Trophoblast cell (in vitro differentiated cells and primary cell): ENCODE data around the gene CBARP.

Source experiments
- DNase-seq, 2 donors: peaks; one replicate each; pipeline ENCODE4 v3.0.0-alpha.2; 2016
- H2AFZ ChIP-seq: 2 replicates; pipeline ENCODE4 v1.6.1; 2013; ENCODE audit warnings: low read length, moderate library complexity, mild to moderate bottlenecking; ENCODE audit not compliant: insufficient read depth, poor library complexity
- H2AK5ac ChIP-seq: 2 replicates; pipeline ENCODE4 v1.6.1; 2013; ENCODE audit warnings: mild to moderate bottlenecking, low read length
- H2BK120ac ChIP-seq: 2 replicates; pipeline ENCODE4 v1.6.1; 2013; ENCODE audit warnings: low read length, mild to moderate bottlenecking, moderate library complexity; ENCODE audit not compliant: insufficient read depth, poor library complexity
- H2BK12ac ChIP-seq: 2 replicates; pipeline ENCODE4 v1.6.1; 2013; ENCODE audit warnings: mild to moderate bottlenecking, low read length, moderate library complexity
- H2BK5ac ChIP-seq: 2 replicates; pipeline ENCODE4 v1.6.1; 2013; ENCODE audit warnings: low read length, low read depth, moderate library complexity, mild to moderate bottlenecking; ENCODE audit not compliant: poor library complexity
- H3K14ac ChIP-seq: 2 replicates; pipeline ENCODE4 v1.6.1; 2013; ENCODE audit warnings: mild to moderate bottlenecking, low read length
- H3K18ac ChIP-seq: 2 replicates; pipeline ENCODE4 v1.6.1; 2013; ENCODE audit warnings: mild to moderate bottlenecking, low read length
- H3K23ac ChIP-seq: 2 replicates; pipeline ENCODE4 v1.6.1; 2013; ENCODE audit warnings: low read length
- H3K27ac ChIP-seq: 2 replicates; pipeline ENCODE4 v1.5.1; 2013; ENCODE audit warnings: low read depth, mild to moderate bottlenecking, inconsistent platforms, low read length, moderate library complexity
- H3K27me3 ChIP-seq: 2 replicates; pipeline ENCODE4 v1.6.1; 2013; ENCODE audit warnings: inconsistent platforms, mild to moderate bottlenecking, low read length, moderate library complexity; ENCODE audit not compliant: insufficient read depth
- H3K36me3 ChIP-seq, 2 experiments: 1 replicate in 1 of 2; 2 replicates in 1 of 2; pipeline ENCODE4 v1.6.1; 2013; ENCODE audit warnings: low read length in 2 of 2, mild to moderate bottlenecking in 2 of 2, moderate library complexity in 1 of 2; ENCODE audit not compliant: insufficient read depth in 2 of 2, control insufficient read depth in 1 of 2
- H3K4ac ChIP-seq: 2 replicates; pipeline ENCODE4 v1.6.1; 2013; ENCODE audit warnings: low read depth, mild to moderate bottlenecking, low read length, moderate library complexity
- H3K4me1 ChIP-seq, 2 experiments: 1 replicate in 1 of 2; 2 replicates in 1 of 2; pipeline ENCODE4 v1.6.1; 2013; ENCODE audit warnings: low read length in 2 of 2, mild to moderate bottlenecking in 2 of 2, moderate library complexity in 1 of 2; ENCODE audit not compliant: insufficient read depth in 2 of 2, control insufficient read depth in 1 of 2
- H3K4me2 ChIP-seq: 2 replicates; pipeline ENCODE4 v1.6.1; 2013; ENCODE audit warnings: inconsistent platforms, mild to moderate bottlenecking, low read length, moderate library complexity
- H3K4me3 ChIP-seq: 2 replicates; pipeline ENCODE4 v1.5.1; 2013; ENCODE audit warnings: mild to moderate bottlenecking, low read depth, low read length, inconsistent platforms
- H3K79me1 ChIP-seq: one replicate; pipeline ENCODE4 v1.6.1; 2013; ENCODE audit warnings: low read length
- H3K79me2 ChIP-seq: 2 replicates; pipeline ENCODE4 v1.6.1; 2013; ENCODE audit warnings: low read length, mild to moderate bottlenecking; ENCODE audit not compliant: control insufficient read depth, insufficient read depth, poor library complexity
- H3K9ac ChIP-seq: 2 replicates; pipeline ENCODE4 v1.6.1; 2013; ENCODE audit warnings: mild to moderate bottlenecking, low read length
- H3K9me3 ChIP-seq: 2 replicates; pipeline ENCODE4 v1.6.1; 2013; ENCODE audit warnings: low read depth, mild to moderate bottlenecking, control low read depth, inconsistent platforms, low read length; ENCODE audit not compliant: insufficient read depth
- H4K12ac ChIP-seq: 2 replicates; pipeline ENCODE4 v1.6.1; 2013; ENCODE audit warnings: low read depth, mild to moderate bottlenecking, low read length, moderate library complexity
- H4K8ac ChIP-seq: 2 replicates; pipeline ENCODE4 v1.6.1; 2013; ENCODE audit warnings: low read depth, mild to moderate bottlenecking, low read length, moderate library complexity
- H4K91ac ChIP-seq: one replicate; pipeline ENCODE4 v1.6.1; 2013; ENCODE audit warnings: low read depth, mild to moderate bottlenecking, low read length, moderate library complexity
- WGBS: extraction: QIAGEN DNeasy Blood & Tissue Kit; methylation state at CpG from one replicate; pipeline ENCODE4 v1.1.7; 2013; ENCODE audit warnings: missing lambda C conversion rate; ENCODE audit not compliant: insufficient read length, insufficient coverage; ENCODE audit errors: extremely low coverage; 5-methylcytosine and 5-hydroxymethylcytosine counted together

Gene CBARP

GRCh38 chr19:1268226-1269064, 30.6 kb upstream of the CBARP start:
- Histone ChIP-seq H3K27ac (no peak overlapping the region), H3K4me3 (no peak overlapping the region), H2BK120ac (no peak overlapping the region), H3K9ac (no peak overlapping the region), H3K4me2 (peak overlapping the region; percentile 61), H3K23ac (no peak overlapping the region), H3K36me3 (peaks cover 27% of the 10 kb centered on the region in 2 experiments), H4K8ac (no peak overlapping the region), H3K18ac (no peak overlapping the region), H2AFZ (no peak overlapping the region), H3K9me3 (no peaks in the 10 kb centered on the region), H3K4ac (no peak overlapping the region), H2BK5ac (no peak overlapping the region), H3K14ac (no peak overlapping the region), H2AK5ac (peak overlapping the region; percentile 9), H3K4me1 (peaks cover 29 to 35% of the 10 kb centered on the region in 2 experiments), H4K91ac (no peak overlapping the region), H2BK12ac (no peak overlapping the region), H4K12ac (no peak overlapping the region), H3K79me2 (peaks cover 13% of the 10 kb centered on the region), H3K27me3 (no peaks in the 10 kb centered on the region), H3K79me1 (peaks cover 23% of the 10 kb centered on the region)
- no peak for DNase-seq
- WGBS: 100% methylated on average over 4 of the region's 40 CpGs

- no peak overlapping the region for H3K4me3 ChIP-seq
- WGBS: no CpG with 5 or more reads among the region's 35 CpGs
Measured at GRCh38 chr19:1267477-1268225, 29.8 kb upstream of the CBARP start.

GRCh38 chr19:1266916-1267476, 29.2 kb upstream of the CBARP start:
- Histone ChIP-seq H3K4me2 (peak overlapping the region; percentile 84), H4K8ac (peak overlapping the region; percentile 34), H3K23ac (no peak overlapping the region), H3K79me2 (peaks cover 13% of the 10 kb centered on the region), H2BK120ac (no peak overlapping the region), H3K27me3 (no peaks in the 10 kb centered on the region), H3K79me1 (peaks cover 32% of the 10 kb centered on the region), H3K4me1 (peaks cover 43 to 48% of the 10 kb centered on the region in 2 experiments), H2BK5ac (no peak overlapping the region), H3K9me3 (no peaks in the 10 kb centered on the region), H4K91ac (no peak overlapping the region), H2AK5ac (no peak overlapping the region), H3K18ac (no peak overlapping the region), H3K9ac (no peak overlapping the region), H3K4me3 (peak overlapping the region; percentile 70), H2AFZ (peak overlapping the region; percentile 37), H3K14ac (no peak overlapping the region), H3K4ac (no peak overlapping the region), H2BK12ac (no peak overlapping the region), H4K12ac (no peak overlapping the region), H3K36me3 (peaks cover 13% of the 10 kb centered on the region in 2 experiments), H3K27ac (no peak overlapping the region)
- DNase-seq: peak; percentile 51 to 85
- no CpG with 5 or more reads among the region's 59 CpGs for WGBS

More at GRCh38 chr19:1267477-1268225, 29.8 kb upstream of the CBARP start:
- peaks cover 19% of the 10 kb centered on the region in 2 experiments for H3K36me3 ChIP-seq
- H3K4me1 ChIP-seq: peaks cover 36 to 41% of the 10 kb centered on the region in 2 experiments
- H3K4ac ChIP-seq: no peak overlapping the region
- DNase-seq: no peak
- H3K9me3 ChIP-seq: no peaks in the 10 kb centered on the region
- no peak overlapping the region for H2AK5ac ChIP-seq
- H3K79me1 ChIP-seq: peaks cover 28% of the 10 kb centered on the region
- H4K12ac ChIP-seq: no peak overlapping the region
- H3K18ac ChIP-seq: no peak overlapping the region
- no peak overlapping the region for H2BK120ac ChIP-seq
- H3K27ac ChIP-seq: no peak overlapping the region
- H3K4me2 ChIP-seq: no peak overlapping the region
- H4K91ac ChIP-seq: no peak overlapping the region
- H2BK5ac ChIP-seq: no peak overlapping the region
- no peak overlapping the region for H2AFZ ChIP-seq
- no peak overlapping the region for H3K14ac ChIP-seq
- no peak overlapping the region for H4K8ac ChIP-seq
- H3K27me3 ChIP-seq: no peaks in the 10 kb centered on the region
- no peak overlapping the region for H3K9ac ChIP-seq
- no peak overlapping the region for H2BK12ac ChIP-seq
- peaks cover 13% of the 10 kb centered on the region for H3K79me2 ChIP-seq
- no peak overlapping the region for H3K23ac ChIP-seq

GRCh38 chr19:1266129-1266915, 28.5 kb upstream of the CBARP start:
- Histone ChIP-seq H3K9ac (no peak overlapping the region), H3K9me3 (no peaks in the 10 kb centered on the region), H3K18ac (peak overlapping the region; percentile 85), H2BK5ac (peak overlapping the region; percentile 71), H2AK5ac (peak overlapping the region; percentile 87), H3K79me1 (peaks cover 39% of the 10 kb centered on the region), H3K4me2 (peak overlapping the region; percentile 84), H4K12ac (peak overlapping the region; percentile 31), H2AFZ (peak overlapping the region; percentile 37), H3K4me1 (peaks cover 49 to 55% of the 10 kb centered on the region in 2 experiments), H3K27ac (peak overlapping the region; percentile 81), H3K23ac (no peak overlapping the region), H2BK12ac (peak overlapping the region; percentile 92), H3K4me3 (peak overlapping the region; percentile 70), H3K27me3 (no peaks in the 10 kb centered on the region), H3K4ac (peak overlapping the region; percentile 46), H2BK120ac (peak overlapping the region; percentile 28), H4K91ac (peak overlapping the region; percentile 73), H4K8ac (peak overlapping the region; percentile 68), H3K79me2 (peaks cover 13% of the 10 kb centered on the region), H3K14ac (peak overlapping the region; percentile 75), H3K36me3 (peaks cover 6 to 7% of the 10 kb centered on the region in 2 experiments)
- DNase-seq: peak; percentile 74 to 93
- no CpG with 5 or more reads among the region's 84 CpGs for WGBS
